IPS DF 6.9 (cell line): Measurements from ENCODE around the gene NOTCH1.

Experiments used
- DNase-seq: peaks from one replicate; pipeline ENCODE4 v3.0.0-alpha.2; 2013; ENCODE audit warnings: low read depth, low spot score
- H3K27ac ChIP-seq: one replicate; pipeline ENCODE4 v1.5.1; 2013; ENCODE audit warnings: low read length, control low read depth
- H3K27me3 ChIP-seq: 2 replicates; pipeline ENCODE4 v1.6.1; 2013; ENCODE audit warnings: mild to moderate bottlenecking, low read length; ENCODE audit not compliant: control insufficient read depth, insufficient read depth
- H3K36me3 ChIP-seq: 2 replicates; pipeline ENCODE4 v1.6.1; 2013; ENCODE audit warnings: low read length; ENCODE audit not compliant: control insufficient read depth, insufficient read depth
- H3K4me1 ChIP-seq: 2 replicates; pipeline ENCODE4 v1.6.1; 2013; ENCODE audit warnings: low read length; ENCODE audit not compliant: control insufficient read depth, insufficient read depth
- H3K4me3 ChIP-seq: 2 replicates; pipeline ENCODE4 v1.5.1; 2013; ENCODE audit warnings: mild to moderate bottlenecking, low read length
- H3K9me3 ChIP-seq: 2 replicates; pipeline ENCODE4 v1.6.1; 2013; ENCODE audit warnings: low read length, inconsistent platforms; ENCODE audit not compliant: control insufficient read depth, insufficient read depth
- WGBS: extraction: QIAGEN DNeasy Blood & Tissue Kit; methylation state at CpG from one replicate; pipeline ENCODE4 v1.1.7; 2013; ENCODE audit warnings: mixed read lengths, missing lambda C conversion rate; ENCODE audit not compliant: insufficient read length, insufficient coverage; 5-methylcytosine and 5-hydroxymethylcytosine counted together

NOTCH1 gene

GRCh38 chr9:136537411-136537810 lies 8.4 kb downstream of the NOTCH1 start:
- no peaks in the 10 kb centered on the region for H3K9me3 ChIP-seq
- DNase-seq = no peak
- no CpG with 5 or more reads among the region's 7 CpGs for WGBS
- H3K4me1 ChIP-seq = peaks cover 4% of the 10 kb centered on the region; the same call in 1 of the 2 replicates
- H3K27ac ChIP-seq = no peak overlapping the region
- no peaks in the 10 kb centered on the region for H3K27me3 ChIP-seq
- H3K4me3 ChIP-seq = no peak overlapping the region
- H3K36me3 ChIP-seq = peaks cover 11% of the 10 kb centered on the region

DNA sequence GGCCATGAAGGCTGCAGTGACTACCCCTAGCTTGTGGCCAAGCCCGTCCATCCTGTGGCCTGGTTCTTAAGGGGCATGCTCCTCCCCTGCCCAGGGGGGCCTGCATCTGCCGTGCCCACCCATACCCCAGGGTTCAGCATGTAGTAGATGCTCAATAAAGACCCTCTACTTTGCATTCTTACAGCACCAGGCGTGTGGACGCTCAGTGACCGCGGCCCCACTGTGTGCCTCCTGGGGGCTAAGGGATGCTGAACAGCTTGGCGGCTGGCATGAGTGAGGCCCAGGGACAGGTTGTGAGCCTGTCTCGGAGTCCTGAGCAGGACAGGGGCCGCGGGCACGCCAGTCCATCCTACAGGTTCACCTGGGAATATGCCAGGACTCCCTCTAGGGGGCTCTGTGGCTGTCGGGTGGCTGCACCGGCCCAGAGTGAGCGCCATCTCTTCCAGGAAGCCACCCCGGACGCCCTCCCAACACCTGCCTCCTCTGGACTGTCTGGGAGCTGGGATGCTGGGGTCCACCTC lies 9.1 kb downstream of the NOTCH1 start:
- no CpG with 5 or more reads among the region's 16 CpGs for WGBS
- Histone ChIP-seq H3K27ac (no peak overlapping the region), H3K4me3 (no peak overlapping the region), H3K27me3 (no peaks in the 10 kb centered on the region), H3K9me3 (no peaks in the 10 kb centered on the region), H3K36me3 (peaks cover 11% of the 10 kb centered on the region), H3K4me1 (peaks cover 4% of the 10 kb centered on the region; the same call in 1 of the 2 replicates)
- no peak for DNase-seq

- H3K9me3 ChIP-seq = no peaks in the 10 kb centered on the region
- no peak overlapping the region for H3K4me3 ChIP-seq
- no peak for DNase-seq
- peaks cover 7% of the 10 kb centered on the region for H3K36me3 ChIP-seq
- peaks cover 4% of the 10 kb centered on the region; the same call in 1 of the 2 replicates for H3K4me1 ChIP-seq
- no CpG with 5 or more reads among the region's 20 CpGs for WGBS
- no peaks in the 10 kb centered on the region for H3K27me3 ChIP-seq
- H3K27ac ChIP-seq = no peak overlapping the region
Measured at GRCh38 chr9:136536051-136536720, 9.7 kb downstream of the NOTCH1 start.

GRCh38 chr9:136535070-136535469 lies 10.8 kb downstream of the NOTCH1 start:
- H3K27me3 ChIP-seq = no peaks in the 10 kb centered on the region
- H3K36me3 ChIP-seq = peaks cover 3% of the 10 kb centered on the region; the same call in 1 of the 2 replicates
- DNase-seq = no peak
- H3K9me3 ChIP-seq = no peaks in the 10 kb centered on the region
- no peak overlapping the region for H3K27ac ChIP-seq
- WGBS = no CpG with 5 or more reads among the region's 14 CpGs
- H3K4me3 ChIP-seq = no peak overlapping the region
- H3K4me1 ChIP-seq = peaks cover 3% of the 10 kb centered on the region

GRCh38 chr9:136534366-136534765 lies 11.5 kb downstream of the NOTCH1 start:
- Histone ChIP-seq H3K9me3 (no peaks in the 10 kb centered on the region), H3K4me3 (no peak overlapping the region), H3K27ac (no peak overlapping the region), H3K36me3 (peaks cover 3% of the 10 kb centered on the region), H3K4me1 (peaks cover 3% of the 10 kb centered on the region), H3K27me3 (no peaks in the 10 kb centered on the region)
- no CpG with 5 or more reads among the region's 18 CpGs for WGBS
- no peak for DNase-seq

DNA sequence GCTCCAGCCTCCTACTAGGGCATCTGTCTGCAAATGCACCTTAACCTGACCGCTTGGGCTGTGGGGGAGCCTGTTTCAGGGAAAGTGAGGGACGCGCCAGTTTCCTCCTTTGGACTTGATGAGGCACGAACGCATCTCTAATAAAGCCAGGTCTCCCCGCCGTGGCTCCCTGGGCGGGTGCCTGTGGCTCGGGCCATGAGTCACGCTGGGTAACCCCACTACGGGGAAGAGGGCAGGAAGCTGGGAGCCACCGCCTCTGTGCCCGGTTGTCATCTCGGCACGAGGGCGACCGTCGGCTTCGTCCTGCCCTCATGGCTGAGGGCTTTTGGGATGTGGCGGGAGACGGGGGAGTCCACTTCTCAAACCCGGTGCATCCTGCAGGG lies 12.1 kb downstream of the NOTCH1 start:
- Histone ChIP-seq H3K4me1 (peaks cover 4% of the 10 kb centered on the region), H3K27me3 (no peaks in the 10 kb centered on the region), H3K27ac (no peak overlapping the region), H3K4me3 (no peak overlapping the region), H3K36me3 (peaks cover 3% of the 10 kb centered on the region), H3K9me3 (no peaks in the 10 kb centered on the region)
- WGBS = no CpG with 5 or more reads among the region's 22 CpGs
- DNase-seq = no peak

GRCh38 chr9:136532799-136533774 lies 12.8 kb downstream of the NOTCH1 start:
- Histone ChIP-seq H3K9me3 (no peaks in the 10 kb centered on the region), H3K36me3 (peaks cover 3% of the 10 kb centered on the region), H3K27me3 (no peaks in the 10 kb centered on the region), H3K4me3 (no peak overlapping the region), H3K27ac (no peak overlapping the region), H3K4me1 (peaks cover 4% of the 10 kb centered on the region)
- WGBS = no CpG with 5 or more reads among the region's 35 CpGs
- no peak for DNase-seq

DNA sequence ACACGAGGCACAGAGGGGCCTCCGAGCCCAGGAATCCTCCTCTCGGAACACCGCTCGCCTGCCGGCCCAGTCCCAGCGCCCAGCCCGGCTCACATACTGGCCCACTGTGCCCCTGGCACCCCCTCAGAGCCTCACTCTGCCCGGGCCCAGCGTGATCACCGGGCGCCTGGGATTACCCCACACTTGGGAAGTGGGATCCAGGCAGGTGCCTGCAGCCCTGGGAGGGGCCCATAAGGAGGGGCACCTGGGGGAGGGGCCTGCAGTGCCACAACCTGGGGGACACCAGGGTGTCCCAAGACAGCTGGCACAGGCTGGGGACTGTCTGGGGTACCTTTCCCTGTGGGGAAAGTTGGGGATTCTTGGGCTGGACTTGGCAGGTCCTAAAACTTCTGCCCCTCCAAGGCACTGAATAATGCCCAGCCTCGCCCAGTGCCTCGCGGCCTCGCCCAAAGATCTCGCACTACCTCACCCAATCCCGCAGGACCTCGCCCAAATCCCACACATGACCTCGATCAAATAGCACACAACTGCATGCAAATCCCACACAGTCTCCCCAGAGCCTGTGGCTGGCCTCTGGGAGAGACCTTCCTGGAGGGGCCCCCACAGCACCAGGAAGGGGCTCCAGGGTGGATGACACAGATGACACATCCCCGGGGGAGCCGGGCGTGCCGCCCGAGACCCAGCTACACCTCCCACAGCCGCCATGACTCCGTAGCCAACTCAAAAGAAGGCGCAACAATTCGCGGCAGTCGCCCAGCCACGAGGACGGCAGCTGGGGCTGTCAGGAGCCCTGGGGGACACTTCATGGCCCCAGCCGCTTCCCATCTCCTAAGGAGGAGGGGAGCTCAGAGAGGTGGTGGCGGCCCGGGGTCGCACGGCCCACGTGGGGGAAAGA lies 13.7 kb downstream of the NOTCH1 start:
- H3K27ac ChIP-seq = no peak overlapping the region
- no peak overlapping the region for H3K4me3 ChIP-seq
- H3K4me1 ChIP-seq = peaks cover 5% of the 10 kb centered on the region
- no peaks in the 10 kb centered on the region for H3K9me3 ChIP-seq
- no CpG with 5 or more reads among the region's 39 CpGs for WGBS
- DNase-seq = no peak
- peaks cover 3% of the 10 kb centered on the region for H3K36me3 ChIP-seq
- H3K27me3 ChIP-seq = no peaks in the 10 kb centered on the region

GRCh38 chr9:136531186-136531903 lies 14.5 kb downstream of the NOTCH1 start:
- Histone ChIP-seq H3K27ac (no peak overlapping the region), H3K27me3 (no peaks in the 10 kb centered on the region), H3K9me3 (no peaks in the 10 kb centered on the region), H3K4me1 (peaks cover 5% of the 10 kb centered on the region), H3K4me3 (no peak overlapping the region), H3K36me3 (peaks cover 3% of the 10 kb centered on the region)
- WGBS = no CpG with 5 or more reads among the region's 37 CpGs
- DNase-seq = no peak
